ENCODE measurements around the gene SPRY2. TPM values are rescaled to one million over a fixed set of nuclear protein-coding genes. Genes with fewer than 3 reads are reported as not detected.
"Not testable (repeated sequence)": the region's sequence is repeated elsewhere in the genome, so short reads cannot be mapped to it uniquely, and the experiment has no call there.

The SPRY2 gene
- total RNA-seq, 1 donor from 2014 or later, result 42.8 TPM

- not testable (repeated sequence) for DNase-seq (ENCODE audit: low spot score in 2 of 2); FAIRE-seq
Measured at GRCh38 chr13:80355496-80356094, 14.7 kb upstream of the SPRY2 start.

- no peak for DNase-seq (ENCODE audit: low spot score in 2 of 2)
- FAIRE-seq, result no peak
Measured at GRCh38 chr13:80348750-80349149, 7.8 kb upstream of the SPRY2 start.

- DNase-seq (ENCODE audit: low spot score in 2 of 2) (no peak), FAIRE-seq (no peak)
Measured at GRCh38 chr13:80348314-80348713, 7.4 kb upstream of the SPRY2 start.

- FAIRE-seq (no peak), DNase-seq (ENCODE audit: low spot score in 2 of 2) (no peak)
Measured at GRCh38 chr13:80345771-80346510, 5.0 kb upstream of the SPRY2 start.

- FAIRE-seq; DNase-seq (ENCODE audit: low spot score in 2 of 2): not testable (repeated sequence)
Measured at GRCh38 chr13:80344032-80344431, 3.1 kb upstream of the SPRY2 start.

GRCh38 chr13:80342471-80343371 is 1.8 kb upstream of the SPRY2 start:
- FAIRE-seq, result no peak
- DNase-seq (ENCODE audit: low spot score in 2 of 2), result peak; percentile 65 to 75

- DNase-seq (ENCODE audit: low spot score in 2 of 2) (peak in 1 of 2 donors; percentile 50), FAIRE-seq (no peak)
Measured at GRCh38 chr13:80341756-80342370, 937 bp upstream of the SPRY2 start.

GRCh38 chr13:80340651-80341100 is 250 bp downstream of the SPRY2 start:
- no peak for FAIRE-seq
- no peak for DNase-seq (ENCODE audit: low spot score in 2 of 2)

- DNase-seq (ENCODE audit: low spot score in 2 of 2) (peak in 1 of 2 donors; percentile 58), FAIRE-seq (no peak)
Measured at GRCh38 chr13:80339912-80340650, 845 bp downstream of the SPRY2 start.

- no peak for FAIRE-seq
- DNase-seq (ENCODE audit: low spot score in 2 of 2), result no peak
Measured at GRCh38 chr13:80339563-80339911, 1.4 kb downstream of the SPRY2 start.

- DNase-seq (ENCODE audit: low spot score in 2 of 2) (peak in 1 of 2 donors; percentile 52), FAIRE-seq (no peak)
Measured at GRCh38 chr13:80338781-80339562, 2.0 kb downstream of the SPRY2 start.

GRCh38 chr13:80337288-80338081 is 3.4 kb downstream of the SPRY2 start:
- FAIRE-seq, result no peak

GRCh38 chr13:80336776-80337287 is 4.1 kb downstream of the SPRY2 start:
- no peak for DNase-seq (ENCODE audit: low spot score in 2 of 2)
- FAIRE-seq, result no peak

More at GRCh38 chr13:80337288-80338081, 3.4 kb downstream of the SPRY2 start:
- no peak for DNase-seq (ENCODE audit: low spot score in 2 of 2)

- DNase-seq (ENCODE audit: low spot score in 2 of 2), result no peak
- no peak for FAIRE-seq
Measured at GRCh38 chr13:80336370-80336769, 4.6 kb downstream of the SPRY2 start.

GRCh38 chr13:80334597-80335260 is 6.2 kb downstream of the SPRY2 start:
- DNase-seq (ENCODE audit: low spot score in 2 of 2) (no peak), FAIRE-seq (no peak)

GRCh38 chr13:80331984-80332383 is 8.9 kb downstream of the SPRY2 start:
- FAIRE-seq, result no peak
- DNase-seq (ENCODE audit: low spot score in 2 of 2), result no peak

GRCh38 chr13:80329250-80329649 is 11.7 kb downstream of the SPRY2 start:
- no peak for DNase-seq (ENCODE audit: low spot score in 2 of 2)
- FAIRE-seq, result no peak

GRCh38 chr13:80319004-80319403 is 21.9 kb downstream of the SPRY2 start:
- no peak for FAIRE-seq
- no peak for DNase-seq (ENCODE audit: low spot score in 2 of 2)

Measured in frontal cortex (tissue), 4 donors.